Measurements from ENCODE around the gene SYNE4. TPM values are rescaled to one million over a fixed set of nuclear protein-coding genes. Genes with fewer than 3 reads are reported as not detected.
A peak's percentile ranks its signal among the peaks of the same experiment; 100 is the strongest.

Gene SYNE4
- total RNA-seq (2022) (42.5 and 48.5 TPM in 2 replicates), Bru-seq, nascent RNA (percentile 70 among the genes with signal in this experiment), BruChase-seq, experiment 1, labeled RNA remaining after a 2-hour chase (percentile 69 among the genes with signal in this experiment), BruChase-seq, experiment 2, labeled RNA remaining after a 6-hour chase (percentile 69 among the genes with signal in this experiment)
- long read RNA-seq, transcript SYNE4-201 (8 exons, 1,365 nt), result major isoform, 19 of 86 reads
- long read RNA-seq, partial matches to known transcripts, result 8 of 86 reads
- long read RNA-seq, other reads (novel, unspliced or antisense), result 51 of 86 reads

- POLR2A ChIA-PET, result interaction anchor here (0.5 to 1.5 kb wide), 6 partner anchors 13 to 399 kb away, joined by 3 to 15 read pairs (median 6); partner anchors contain the start of genes POLR2I, SDHAF1 and THAP8
- Mint-ChIP-seq H3K4me3 (ENCODE audit: unreplicated experiment) (peak within 1 kb of the TSS; percentile 89), H3K27ac (ENCODE audit: unreplicated experiment) (peak within 1 kb of the TSS; percentile 89), H3K36me3 (ENCODE audit: insufficient read depth, unreplicated experiment) (peaks cover 23% of the 10 kb centered on the region), H3K9me3 (ENCODE audit: unreplicated experiment) (no peaks in the 10 kb centered on the region), H3K4me1 (ENCODE audit: low read depth, unreplicated experiment) (peaks cover 19% of the 10 kb centered on the region), H3K27me3 (ENCODE audit: insufficient read depth, unreplicated experiment) (no peaks in the 10 kb centered on the region)
- TF ChIP-seq CTCF (IDR thresholded peaks at IDR 0.05; ENCODE audit: insufficient read depth in 1 of 2, low read depth in 1 of 2, low read length in 1 of 2, severe bottlenecking in 1 of 2, unreplicated experiment in 1 of 2), result no peak
- H3K9me3 ChIP-seq, result no peaks in the 10 kb centered on the region
- H3K36me3 ChIP-seq (ENCODE audit: control insufficient read depth, insufficient read depth, low read length), result peaks cover 2% of the 10 kb centered on the region
- peaks cover 5% of the 10 kb centered on the region; the same call in 1 of the 2 replicates for H3K4me1 ChIP-seq
- H3K27me3 ChIP-seq (replicated peaks; ENCODE audit: control insufficient read depth, insufficient read depth, low read length), result no peaks in the 10 kb centered on the region
- H3K4me3 ChIP-seq (ENCODE audit: low read depth, low read length), result peak within 1 kb of the TSS; percentile 75
- DNase-seq, result peak; percentile 92 to 94
- TSS peak; percentile 55 for BruUV-seq (replicated peaks)
- intact Hi-C loops (cut with micrococcal nuclease; ENCODE audit: unreplicated experiment), result loop anchor here (1.0 to 2.0 kb wide), 2 partner anchors 14 to 46 kb away; partner anchors contain the start of genes SDHAF1, THAP8 and WDR62
- CTCF ChIA-PET, result interaction anchor here (0.8 to 1.7 kb wide), 4 partner anchors 12 to 260 kb away, joined by 3 to 6 read pairs (median 5); partner anchors contain the start of genes LIN37 and THAP8
Measured at GRCh38 chr19:36008336-36008978, at the start of gene SYNE4. Gene SYNE4, minus strand, starts transcription at chr19:36008813. Its CDS starts 132 bp downstream, at chr19:36008681.

GRCh38 chr19:36054733-36055686 is 46.4 kb upstream of the SYNE4 start, which contains the start of gene WDR62:
Gene WDR62, plus strand, starts transcription at chr19:36054897. Its CDS starts 75 bp downstream, at chr19:36054972.
- H3K27me3 Mint-ChIP-seq (ENCODE audit: insufficient read depth, unreplicated experiment), result no peaks in the 10 kb centered on the region
- DNase-seq, result peak; percentile 95 to 97
- TF ChIP-seq CTCF (IDR thresholded peaks at IDR 0.05; ENCODE audit: insufficient read depth in 1 of 2, low read depth in 1 of 2, low read length in 1 of 2, severe bottlenecking in 1 of 2, unreplicated experiment in 1 of 2), result no peak
- Histone ChIP-seq H3K4me3 (ENCODE audit: low read depth, low read length) (peak within 1 kb of the TSS; percentile 61), H3K9me3 (no peaks in the 10 kb centered on the region), H3K4me1 (peaks cover 25% of the 10 kb centered on the region; the same call in 1 of the 2 replicates), H3K36me3 (ENCODE audit: control insufficient read depth, insufficient read depth, low read length) (peaks cover 1% of the 10 kb centered on the region), H3K27me3 (replicated peaks; ENCODE audit: control insufficient read depth, insufficient read depth, low read length) (no peaks in the 10 kb centered on the region)
- peaks cover 29% of the 10 kb centered on the region for H3K4me1 Mint-ChIP-seq (ENCODE audit: low read depth, unreplicated experiment)
- peak within 1 kb of the TSS; percentile 88 for H3K4me3 Mint-ChIP-seq (ENCODE audit: unreplicated experiment)
- peak within 1 kb of the TSS; percentile 82 for H3K27ac Mint-ChIP-seq (ENCODE audit: unreplicated experiment)
- no TSS peak for BruUV-seq (replicated peaks)
- peaks cover 47% of the 10 kb centered on the region for H3K36me3 Mint-ChIP-seq (ENCODE audit: insufficient read depth, unreplicated experiment)
- intact Hi-C loops (cut with micrococcal nuclease; ENCODE audit: unreplicated experiment), result loop anchor here (1.0 to 5.0 kb wide), 9 partner anchors 13 to 353 kb away; partner anchors contain the start of genes ALKBH6, HSPB6, SDHAF1 and SYNE4
- CTCF ChIA-PET, result interaction anchor here (0.5 to 1.1 kb wide), 6 partner anchors 41 to 97 kb away, joined by 3 to 6 read pairs (median 5); partner anchors contain the start of gene ALKBH6
- POLR2A ChIA-PET, result interaction anchor here (0.5 to 1.7 kb wide), 8 partner anchors 8 to 307 kb away, joined by 3 to 15 read pairs (median 4); partner anchors contain the start of genes ALKBH6, LIN37, POLR2I and SYNE4
- H3K9me3 Mint-ChIP-seq (ENCODE audit: unreplicated experiment), result no peaks in the 10 kb centered on the region

Data from Caco-2 (cell line).